ES-I3 (cell line): ENCODE measurements around the gene ZDHHC22.

Source experiments
- H3K36me3 ChIP-seq: 2 replicates; pipeline ENCODE4 v1.6.1; 2013; ENCODE audit warnings: mild to moderate bottlenecking, low read length, control low read depth, moderate library complexity; ENCODE audit not compliant: insufficient read depth
- H3K4me1 ChIP-seq: 2 replicates; pipeline ENCODE4 v1.6.1; 2013; ENCODE audit warnings: mild to moderate bottlenecking, control low read depth, low read length; ENCODE audit not compliant: insufficient read depth
- H3K9ac ChIP-seq: 2 replicates; pipeline ENCODE4 v1.6.1; 2013; ENCODE audit warnings: low read depth, mild to moderate bottlenecking, low read length, moderate library complexity
- H3K9me3 ChIP-seq: 2 replicates; pipeline ENCODE4 v1.6.1; 2013; ENCODE audit warnings: mild to moderate bottlenecking, low read length, moderate library complexity; ENCODE audit not compliant: control insufficient read depth, insufficient read depth

ZDHHC22 gene

GRCh38 chr14:77097700-77098528 is 43.7 kb downstream of the ZDHHC22 start, which contains the start of gene CIPC:
TSS of gene CIPC (plus strand) at chr14:77098258. CDS start at chr14:77105709, 7,451 bp downstream.
- Histone ChIP-seq H3K9ac (peak within 1 kb of the TSS; percentile 85), H3K4me1 (peaks cover 11% of the 10 kb centered on the region), H3K36me3 (no peaks in the 10 kb centered on the region), H3K9me3 (no peaks in the 10 kb centered on the region)

- H3K9me3 ChIP-seq: no peaks in the 10 kb centered on the region
- peaks cover 11% of the 10 kb centered on the region for H3K4me1 ChIP-seq
- H3K36me3 ChIP-seq: no peaks in the 10 kb centered on the region
- H3K9ac ChIP-seq: peak overlapping the region; percentile 85
Measured at GRCh38 chr14:77097006-77097699, 44.4 kb downstream of the ZDHHC22 start.

GRCh38 chr14:77094672-77095284 is 46.8 kb downstream of the ZDHHC22 start:
- no peaks in the 10 kb centered on the region for H3K9me3 ChIP-seq
- no peak overlapping the region for H3K9ac ChIP-seq
- no peaks in the 10 kb centered on the region for H3K36me3 ChIP-seq
- H3K4me1 ChIP-seq: peaks cover 9% of the 10 kb centered on the region

GRCh38 chr14:77092676-77093075 is 48.9 kb downstream of the ZDHHC22 start:
- peaks cover 17% of the 10 kb centered on the region for H3K4me1 ChIP-seq
- H3K36me3 ChIP-seq: no peaks in the 10 kb centered on the region
- H3K9ac ChIP-seq: no peak overlapping the region
- no peaks in the 10 kb centered on the region for H3K9me3 ChIP-seq

- Histone ChIP-seq H3K9ac (no peak overlapping the region), H3K9me3 (no peaks in the 10 kb centered on the region), H3K4me1 (peaks cover 22% of the 10 kb centered on the region), H3K36me3 (no peaks in the 10 kb centered on the region)
Measured at GRCh38 chr14:77091518-77091917, 50.1 kb downstream of the ZDHHC22 start.

GRCh38 chr14:77088645-77089044 is 52.9 kb downstream of the ZDHHC22 start:
- peaks cover 39% of the 10 kb centered on the region for H3K4me1 ChIP-seq

GRCh38 chr14:77088219-77088618 is 53.4 kb downstream of the ZDHHC22 start:
- H3K9ac ChIP-seq: peak overlapping the region; percentile 15
- H3K9me3 ChIP-seq: no peaks in the 10 kb centered on the region
- H3K36me3 ChIP-seq: no peaks in the 10 kb centered on the region
- peaks cover 39% of the 10 kb centered on the region for H3K4me1 ChIP-seq

More at GRCh38 chr14:77088645-77089044, 52.9 kb downstream of the ZDHHC22 start:
- Histone ChIP-seq H3K9ac (peak overlapping the region; percentile 15), H3K9me3 (no peaks in the 10 kb centered on the region), H3K36me3 (no peaks in the 10 kb centered on the region)

GRCh38 chr14:77087631-77088030 is 54.0 kb downstream of the ZDHHC22 start:
- H3K9ac ChIP-seq: no peak overlapping the region; the same call in 1 of the 2 replicates
- H3K4me1 ChIP-seq: peaks cover 39% of the 10 kb centered on the region
- no peaks in the 10 kb centered on the region for H3K9me3 ChIP-seq
- no peaks in the 10 kb centered on the region for H3K36me3 ChIP-seq

GRCh38 chr14:77086951-77087350 is 54.6 kb downstream of the ZDHHC22 start:
- Histone ChIP-seq H3K36me3 (no peaks in the 10 kb centered on the region), H3K9me3 (no peaks in the 10 kb centered on the region), H3K4me1 (peaks cover 39% of the 10 kb centered on the region), H3K9ac (no peak overlapping the region)

- Histone ChIP-seq H3K9me3 (no peaks in the 10 kb centered on the region), H3K9ac (no peak overlapping the region), H3K4me1 (peaks cover 39% of the 10 kb centered on the region), H3K36me3 (no peaks in the 10 kb centered on the region)
Measured at GRCh38 chr14:77086017-77086727, 55.4 kb downstream of the ZDHHC22 start.

- Histone ChIP-seq H3K4me1 (peaks cover 39% of the 10 kb centered on the region), H3K9me3 (no peaks in the 10 kb centered on the region), H3K9ac (no peak overlapping the region), H3K36me3 (no peaks in the 10 kb centered on the region)
Measured at GRCh38 chr14:77085538-77085937, 56.1 kb downstream of the ZDHHC22 start.

- peaks cover 39% of the 10 kb centered on the region for H3K4me1 ChIP-seq
- H3K9ac ChIP-seq: no peak overlapping the region
Measured at GRCh38 chr14:77084985-77085384, 56.6 kb downstream of the ZDHHC22 start.

GRCh38 chr14:77083082-77083481 is 58.5 kb downstream of the ZDHHC22 start:
- H3K36me3 ChIP-seq: no peaks in the 10 kb centered on the region
- no peak overlapping the region for H3K9ac ChIP-seq
- H3K4me1 ChIP-seq: peaks cover 27% of the 10 kb centered on the region
- no peaks in the 10 kb centered on the region for H3K9me3 ChIP-seq

More at GRCh38 chr14:77084985-77085384, 56.6 kb downstream of the ZDHHC22 start:
- H3K36me3 ChIP-seq: no peaks in the 10 kb centered on the region
- H3K9me3 ChIP-seq: no peaks in the 10 kb centered on the region

- Histone ChIP-seq H3K9me3 (no peaks in the 10 kb centered on the region), H3K4me1 (peaks cover 20% of the 10 kb centered on the region), H3K36me3 (no peaks in the 10 kb centered on the region), H3K9ac (no peak overlapping the region)
Measured at GRCh38 chr14:77082356-77082755, 59.2 kb downstream of the ZDHHC22 start.
